ENCODE results near the gene NT5E.

NT5E gene

GRCh38 chr6:85462673-85463072 is 12.8 kb downstream of the NT5E start:
- no peaks in the 10 kb centered on the region for H3K36me3 ChIP-seq (ENCODE audit: control insufficient read depth in 2 of 2, insufficient read depth in 1 of 2, low read length in 2 of 2)
- no peaks in the 10 kb centered on the region for H3K9me3 ChIP-seq (ENCODE audit: control insufficient read depth, insufficient read depth, low read depth, low read length)
- ChIA-PET POLR2A (interaction anchor here (0.8 to 1.6 kb wide), 3 partner anchors 13 to 216 kb away, joined by 3 read pairs; partner anchors contain the start of gene NT5E), CTCF (interaction anchor here (0.7 to 3.1 kb wide), 5 partner anchors 13 to 793 kb away, joined by 3 to 25 read pairs (median 4); no protein-coding TSS in a partner anchor)
- no peak overlapping the region for H3K4me3 ChIP-seq (ENCODE audit: low read depth, low read length)
- H3K27ac ChIP-seq (ENCODE audit: extremely low read depth, low read depth, low read length) = no peak overlapping the region
- 0 out of 2 replicates have a peak, but pooled peaks cover 4% of the 10 kb centered on the region for H3K4me1 ChIP-seq (ENCODE audit: control insufficient read depth, insufficient read depth, low read length)
- no peak for TF ChIP-seq ZNF76 (tag by site-specific recombination; IDR thresholded peaks at IDR 0.05; ENCODE audit: borderline replicate concordance, low read depth)
- no peak for TF ChIP-seq ZNF664 (tag by site-specific recombination; IDR thresholded peaks at IDR 0.05)
- no peak for TF ChIP-seq ZNF654 (tag by site-specific recombination; IDR thresholded peaks at IDR 0.05; ENCODE audit: low read depth)
- TF ChIP-seq ZSCAN4 (tag by site-specific recombination; IDR thresholded peaks at IDR 0.05) = no peak
- TF ChIP-seq ZSCAN5A (tag by site-specific recombination; IDR thresholded peaks at IDR 0.05) = no peak
- TF ChIP-seq, protein P1, sequence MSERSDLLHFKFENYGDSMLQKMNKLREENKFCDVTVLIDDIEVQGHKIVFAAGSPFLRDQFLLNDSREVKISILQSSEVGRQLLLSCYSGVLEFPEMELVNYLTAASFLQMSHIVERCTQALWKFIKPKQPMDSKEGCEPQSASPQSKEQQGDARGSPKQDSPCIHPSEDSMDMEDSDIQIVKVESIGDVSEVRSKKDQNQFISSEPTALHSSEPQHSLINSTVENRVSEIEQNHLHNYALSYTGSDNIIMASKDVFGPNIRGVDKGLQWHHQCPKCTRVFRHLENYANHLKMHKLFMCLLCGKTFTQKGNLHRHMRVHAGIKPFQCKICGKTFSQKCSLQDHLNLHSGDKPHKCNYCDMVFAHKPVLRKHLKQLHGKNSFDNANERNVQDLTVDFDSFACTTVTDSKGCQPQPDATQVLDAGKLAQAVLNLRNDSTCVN (tag by site-specific recombination; optimal IDR thresholded peaks at IDR 0.05) = no peak
- TF ChIP-seq ZNF639 (tag by site-specific recombination; IDR thresholded peaks at IDR 0.05) = no peak

DNA sequence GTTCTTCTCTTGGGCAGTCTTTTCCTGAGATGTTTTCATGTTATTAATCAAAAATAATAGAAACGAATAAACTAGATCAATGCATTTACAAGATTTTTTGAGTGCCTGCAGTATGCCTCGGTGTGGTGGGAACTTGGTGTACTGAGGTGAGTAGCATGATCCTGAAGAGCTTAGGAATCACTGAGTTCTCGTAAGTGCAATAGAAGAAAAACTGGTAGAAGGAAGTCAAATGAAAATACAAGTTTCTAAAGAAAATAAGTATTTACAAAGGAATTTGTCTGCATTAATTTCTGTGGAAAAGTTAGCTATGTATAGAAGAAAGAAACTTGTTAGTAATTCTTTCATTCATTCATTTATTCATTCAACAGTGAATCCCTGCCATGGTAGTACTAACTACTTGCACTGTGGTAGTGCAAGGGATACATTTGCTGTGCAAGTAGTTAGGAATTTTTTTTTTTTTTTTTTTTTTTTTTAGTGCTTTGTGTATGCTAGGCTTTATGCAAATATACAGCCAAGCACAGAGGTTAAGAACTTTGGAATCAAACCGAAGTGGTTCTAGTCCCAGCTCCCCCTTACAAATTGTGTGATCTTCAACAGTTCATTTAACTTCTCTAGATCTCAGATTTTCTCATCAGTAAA is 13.9 kb downstream of the NT5E start:
- TF ChIP-seq MZF1 (tag by site-specific recombination; IDR thresholded peaks at IDR 0.05; ENCODE audit: borderline replicate concordance) (no peak), ZBTB17 (tag by site-specific recombination; IDR thresholded peaks at IDR 0.05) (no peak), ZNF362 (tag by site-specific recombination; IDR thresholded peaks at IDR 0.05) (peak; percentile 68), GLI4 (tag by site-specific recombination; IDR thresholded peaks at IDR 0.05) (no peak), ZFP41 (tag by site-specific recombination; IDR thresholded peaks at IDR 0.05; ENCODE audit: borderline replicate concordance) (no peak), ZNF394 (tag by site-specific recombination; IDR thresholded peaks at IDR 0.05; ENCODE audit: borderline replicate concordance) (no peak)
- 0 out of 2 replicates have a peak, but pooled peaks cover 4% of the 10 kb centered on the region for H3K4me1 ChIP-seq (ENCODE audit: control insufficient read depth, insufficient read depth, low read length)
- ChIA-PET POLR2A (interaction anchor here (1.1 to 1.6 kb wide), 2 partner anchors 14 to 215 kb away, joined by 3 read pairs; partner anchors contain the start of gene NT5E), CTCF (interaction anchor here (0.7 to 3.1 kb wide), 11 partner anchors 12 to 111 kb away, joined by 3 to 25 read pairs (median 4); no protein-coding TSS in a partner anchor)
- no peaks in the 10 kb centered on the region for H3K36me3 ChIP-seq (ENCODE audit: control insufficient read depth in 2 of 2, insufficient read depth in 1 of 2, low read length in 2 of 2)
- no peak overlapping the region for H3K27ac ChIP-seq (ENCODE audit: extremely low read depth, low read depth, low read length)
- H3K9me3 ChIP-seq (ENCODE audit: control insufficient read depth, insufficient read depth, low read depth, low read length) = no peaks in the 10 kb centered on the region
- H3K4me3 ChIP-seq (ENCODE audit: low read depth, low read length) = no peak overlapping the region
